NCI-H2029 (cell line): Measurements from ENCODE around the gene BTF3L4.
A peak's percentile ranks its signal among the peaks of the same experiment; 100 is the strongest.
"Not testable (repeated sequence)": the region's sequence is repeated elsewhere in the genome, so short reads cannot be mapped to it uniquely, and the experiment has no call there.

Experiments used
- DNase-seq: peaks from one replicate; lab custom pipeline; 2025; lab: John Stamatoyannopoulos, UW

Gene BTF3L4

DNA sequence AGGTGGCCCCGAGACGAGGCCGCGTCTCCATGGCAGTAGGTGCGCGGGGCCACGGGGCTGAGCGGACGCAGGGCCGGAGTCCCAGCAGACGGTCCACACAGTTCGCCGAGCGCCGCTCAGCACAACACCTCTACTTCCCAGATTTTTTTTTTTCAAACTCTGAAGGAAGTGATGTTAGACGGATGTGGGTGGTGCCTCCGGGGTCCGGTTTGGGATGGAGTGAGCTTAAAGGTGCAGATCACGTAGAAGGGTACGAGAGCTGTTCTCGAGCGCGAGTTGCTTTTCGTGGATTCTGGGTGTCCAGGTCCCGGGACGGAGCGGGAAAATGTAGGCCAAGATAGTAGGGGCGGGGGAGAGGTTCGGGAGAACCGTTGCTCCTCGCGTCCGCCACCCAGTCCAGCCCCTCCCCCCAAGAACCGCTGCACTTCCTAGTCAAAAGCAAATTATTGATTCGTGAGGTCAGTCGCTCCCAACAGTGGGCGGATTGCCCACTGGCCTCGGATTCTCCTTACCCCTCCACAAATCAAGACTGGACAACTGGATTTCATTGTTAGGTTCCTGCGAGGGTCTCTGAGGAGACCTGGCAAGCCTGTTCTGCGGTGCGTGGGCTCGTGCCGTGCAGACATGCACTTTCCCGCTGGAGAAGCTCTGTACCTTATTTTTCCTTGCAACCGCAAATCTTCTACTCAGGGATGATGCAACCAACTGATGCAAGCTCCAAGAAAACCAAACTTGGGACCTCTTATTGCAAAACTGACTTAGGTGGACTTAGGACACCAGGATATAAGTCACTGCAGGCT lies 829 bp upstream of the BTF3L4 start, which contains the start of gene TXNDC12:
TXNDC12 (minus strand) TSS at position 126 of the 800 bp plus-strand sequence; CDS start at position 31, 95 bp downstream.
- peak; percentile 93 for DNase-seq

DNA sequence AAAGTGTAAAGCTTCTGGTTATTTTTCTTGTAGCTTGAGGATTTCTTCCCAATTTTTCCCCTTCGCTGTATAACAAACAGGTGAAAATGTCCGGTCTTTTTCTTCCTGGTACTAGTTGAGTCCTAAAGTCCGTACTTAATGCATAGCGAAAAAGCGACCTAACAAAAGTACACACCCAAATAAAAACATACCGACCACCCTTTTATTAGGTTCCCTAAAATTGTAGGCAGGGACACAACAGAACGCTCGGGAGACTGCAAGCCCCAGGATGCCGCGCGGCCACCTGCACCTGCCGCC lies 281 bp upstream of the BTF3L4 start:
- no peak for DNase-seq

DNA sequence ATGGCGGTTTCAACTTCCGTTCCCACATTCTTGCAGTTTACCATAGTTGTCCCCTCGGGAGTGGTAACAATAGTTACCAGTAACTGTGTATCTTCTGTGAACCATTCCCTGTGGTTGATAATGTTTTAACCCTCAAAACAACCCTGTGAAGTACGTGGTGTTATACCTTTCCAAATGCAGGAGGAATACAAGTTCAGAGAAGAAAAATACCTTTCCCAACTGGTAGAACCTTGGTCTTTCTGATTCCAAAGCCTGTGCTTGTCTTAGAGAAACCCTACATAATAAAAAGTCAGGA lies 789 bp downstream of the BTF3L4 start:
- DNase-seq = no peak

DNA sequence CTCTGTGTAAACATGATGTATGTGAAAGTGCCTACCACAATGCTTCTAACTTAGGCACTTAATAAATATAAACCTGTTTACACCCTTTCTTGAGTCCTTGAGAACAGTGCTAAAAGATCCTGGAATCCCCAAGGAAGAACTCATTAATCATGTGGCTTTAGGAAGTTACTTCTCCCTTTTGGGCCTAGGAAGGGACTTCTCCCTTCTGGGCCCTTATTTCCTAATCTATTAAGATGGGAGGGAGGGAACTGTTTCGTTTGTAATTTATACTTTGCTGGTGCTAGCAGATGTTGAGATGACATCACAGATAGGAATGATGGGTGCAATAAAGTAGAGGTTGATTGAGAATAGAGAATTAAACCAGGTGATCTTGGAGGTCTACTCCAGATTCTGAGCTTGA lies 1.2 kb downstream of the BTF3L4 start:
- no peak for DNase-seq

DNA sequence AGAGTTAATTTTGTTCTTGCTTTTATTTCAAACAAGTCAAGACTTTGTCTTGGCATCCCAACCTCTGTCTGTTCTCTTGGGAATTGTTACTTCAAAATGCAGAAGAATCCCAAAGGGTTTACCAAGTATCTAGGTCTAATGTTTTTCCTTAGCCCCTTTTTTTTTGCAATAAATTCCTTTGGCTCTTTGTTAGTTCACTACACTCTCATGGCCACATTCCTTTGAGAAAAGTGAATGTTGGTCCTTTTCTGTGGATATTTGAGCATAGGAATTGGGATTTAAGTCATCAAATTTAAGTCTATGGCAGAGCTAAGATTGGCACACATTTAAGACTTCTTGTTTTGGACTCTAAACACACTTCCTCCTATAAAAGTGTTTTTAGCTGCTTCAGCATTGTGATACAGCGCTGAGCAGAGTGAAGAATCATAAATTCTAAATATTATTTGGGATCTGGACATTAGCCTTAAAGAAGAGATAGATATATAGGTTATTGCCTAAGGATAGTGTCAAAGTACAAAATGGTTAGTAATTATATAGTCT lies 1.9 kb downstream of the BTF3L4 start:
- DNase-seq = no peak

DNA sequence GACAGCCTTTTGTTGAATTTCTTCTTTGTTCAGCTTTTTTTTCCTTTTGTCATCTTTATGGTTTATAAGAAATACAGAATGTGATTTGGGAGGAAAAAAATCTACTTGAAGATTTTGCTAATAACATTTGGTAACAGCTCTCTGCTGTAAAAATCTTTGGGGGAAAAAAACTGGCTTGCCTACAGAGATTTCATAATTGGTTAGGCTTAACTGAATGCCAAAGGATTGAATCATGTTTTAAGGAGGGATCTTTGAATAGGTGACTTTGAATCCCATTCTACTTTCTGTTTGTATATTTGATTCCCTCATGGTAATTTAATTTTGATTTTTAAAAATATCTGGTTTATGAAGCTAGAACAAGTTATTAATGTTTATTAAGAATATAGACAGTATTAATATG lies 3.2 kb downstream of the BTF3L4 start:
- DNase-seq = no peak

DNA sequence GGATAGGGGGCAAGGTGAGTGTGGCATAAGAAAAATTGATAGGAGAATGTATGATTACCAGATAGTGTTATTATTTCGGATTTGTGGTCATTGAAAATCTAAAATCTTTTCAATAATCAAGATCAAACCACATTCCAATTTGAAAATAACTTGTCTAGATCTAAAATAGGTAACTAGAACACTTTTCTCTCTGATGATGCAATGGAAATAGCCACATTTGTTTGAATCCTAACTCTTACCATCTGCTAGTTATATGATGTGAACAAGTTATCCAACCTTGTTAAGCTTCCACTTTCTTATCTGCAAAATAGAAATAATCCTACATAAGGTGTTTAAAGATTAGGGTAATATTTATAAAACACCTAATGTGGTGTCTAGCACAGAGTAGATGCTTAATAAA lies 3.8 kb downstream of the BTF3L4 start:
- no peak for DNase-seq

DNA sequence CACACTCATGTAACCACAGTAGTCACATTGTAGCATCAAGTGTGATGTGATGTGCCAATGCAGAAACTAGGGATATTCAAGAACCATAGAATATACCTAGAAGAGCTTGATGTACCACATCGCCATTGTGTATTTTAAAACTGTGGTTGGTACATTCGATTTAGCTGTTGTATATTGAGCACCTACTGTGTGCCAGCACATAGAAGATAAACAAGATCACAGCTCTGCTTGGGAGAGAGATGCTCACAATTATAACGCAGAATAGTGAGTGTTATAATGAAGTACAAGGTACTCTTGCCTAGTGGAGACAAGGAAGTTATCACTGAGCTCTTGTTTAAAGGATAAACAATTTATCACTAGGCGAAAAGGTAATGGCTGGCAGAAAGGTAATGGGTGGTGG lies 4.7 kb downstream of the BTF3L4 start:
- no peak for DNase-seq

DNA sequence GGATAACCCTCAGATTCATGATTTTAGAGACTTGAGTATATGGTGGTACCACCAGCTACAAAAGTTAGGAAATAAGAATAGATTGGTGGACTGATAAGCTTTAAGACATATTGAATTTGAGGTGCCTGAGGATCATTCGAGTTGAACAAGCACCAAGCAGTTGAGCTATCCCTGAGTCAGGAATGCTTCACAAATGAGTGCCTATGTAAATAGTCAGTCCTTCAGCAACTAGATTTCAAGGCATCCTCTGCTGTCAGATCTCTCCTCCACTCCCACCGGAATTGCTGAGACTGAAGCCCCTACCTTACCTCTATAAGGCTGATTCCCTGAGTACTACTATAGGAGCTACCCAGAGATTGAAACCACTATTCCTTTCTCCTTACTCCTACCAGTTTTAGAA lies 7.1 kb downstream of the BTF3L4 start:
- no peak for DNase-seq

DNA sequence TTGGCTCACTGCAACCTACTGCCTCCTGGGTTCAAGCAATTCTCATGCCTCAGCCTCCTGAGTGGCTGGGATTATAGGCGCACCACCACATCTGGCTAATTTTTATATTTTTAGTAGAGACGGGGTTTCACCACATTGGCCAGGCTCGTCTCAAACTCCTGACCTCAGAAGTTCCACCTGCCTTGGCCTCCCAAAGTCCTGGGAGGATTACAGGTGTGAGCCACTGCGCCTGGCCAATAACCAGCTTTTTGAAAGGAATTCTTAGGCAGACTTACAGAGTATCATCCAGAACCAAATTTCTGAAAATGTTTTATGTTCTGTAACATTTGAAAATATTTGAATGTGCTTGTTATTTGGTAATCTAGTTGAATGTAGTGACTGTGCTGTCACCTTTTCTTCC lies 14.6 kb downstream of the BTF3L4 start:
- no peak for DNase-seq

DNA sequence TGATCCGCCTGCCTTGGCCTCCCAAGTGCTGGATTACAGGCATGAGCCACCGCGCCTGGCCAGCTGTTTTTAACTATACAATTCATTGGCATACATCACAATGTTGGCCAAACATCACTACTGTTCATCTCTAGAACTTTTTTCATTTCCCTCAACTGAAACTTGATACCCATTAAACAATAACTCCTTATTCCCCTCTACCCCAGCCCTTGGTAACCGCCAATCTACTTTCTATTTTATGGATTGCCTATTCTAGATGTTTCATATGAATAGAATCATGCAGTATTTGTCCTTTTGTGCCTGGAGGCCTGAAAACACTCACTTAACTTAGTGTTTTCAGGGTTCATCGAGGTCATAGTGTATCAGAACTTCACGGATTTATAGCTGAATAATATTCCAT lies 16.2 kb downstream of the BTF3L4 start:
- no peak for DNase-seq

DNA sequence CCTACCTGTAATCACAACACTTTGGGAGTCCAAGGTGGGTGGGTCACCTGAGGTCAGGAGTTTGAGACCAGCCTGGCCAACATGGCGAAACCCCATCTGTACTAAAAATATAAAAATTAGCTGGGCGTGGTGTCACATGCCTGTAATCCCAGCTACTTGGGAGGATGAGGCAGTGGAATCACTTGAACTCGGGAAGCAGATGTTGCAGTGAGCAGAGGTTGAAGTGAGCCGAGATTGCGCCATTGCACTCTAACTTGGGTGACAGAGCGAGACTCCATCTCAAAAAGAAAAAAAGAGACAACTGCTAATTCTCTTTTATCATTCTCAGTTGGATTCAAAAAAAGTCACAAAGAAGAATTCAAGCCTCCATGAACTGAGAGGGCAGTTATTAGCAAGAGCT lies 21.2 kb downstream of the BTF3L4 start:
- DNase-seq = not testable (repeated sequence)

DNA sequence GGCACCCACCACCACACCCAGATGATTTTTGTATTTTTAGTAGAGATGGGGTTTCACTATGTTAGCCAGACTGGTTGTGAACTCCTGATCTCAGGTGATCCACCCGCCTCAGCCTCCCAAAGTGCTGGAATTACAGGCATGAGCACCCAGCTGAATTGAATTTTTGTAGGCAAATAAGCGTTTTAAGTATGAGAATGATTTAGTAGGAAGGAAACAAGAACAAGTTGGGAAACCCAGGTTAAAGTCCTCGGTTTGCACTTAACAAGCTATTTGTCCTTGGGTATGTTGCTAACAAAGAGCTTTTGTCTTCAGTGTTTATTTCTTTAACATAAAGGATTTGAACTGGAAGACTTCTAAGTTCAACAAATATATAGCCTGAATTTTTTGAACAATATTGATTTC lies 23.9 kb downstream of the BTF3L4 start:
- no peak for DNase-seq

DNA sequence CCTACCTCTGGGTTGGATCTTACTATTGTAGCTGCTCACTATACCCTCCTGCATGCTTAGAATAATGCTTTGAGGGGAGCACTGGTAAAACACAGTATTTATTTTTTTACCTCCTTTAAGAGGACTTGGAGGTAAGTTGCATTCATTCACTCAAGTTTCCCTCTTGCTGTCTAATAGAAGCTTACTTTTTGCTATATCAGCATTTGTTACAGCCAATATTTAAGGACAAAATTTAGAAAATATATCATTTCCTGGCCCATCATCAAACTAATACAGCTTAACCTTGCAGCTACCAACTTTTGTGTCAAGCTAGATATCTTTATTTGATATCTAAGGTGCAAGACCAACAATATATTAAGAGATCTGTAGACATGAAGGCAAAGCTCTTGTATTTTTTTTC lies 31.8 kb downstream of the BTF3L4 start:
- not testable (repeated sequence) for DNase-seq

DNA sequence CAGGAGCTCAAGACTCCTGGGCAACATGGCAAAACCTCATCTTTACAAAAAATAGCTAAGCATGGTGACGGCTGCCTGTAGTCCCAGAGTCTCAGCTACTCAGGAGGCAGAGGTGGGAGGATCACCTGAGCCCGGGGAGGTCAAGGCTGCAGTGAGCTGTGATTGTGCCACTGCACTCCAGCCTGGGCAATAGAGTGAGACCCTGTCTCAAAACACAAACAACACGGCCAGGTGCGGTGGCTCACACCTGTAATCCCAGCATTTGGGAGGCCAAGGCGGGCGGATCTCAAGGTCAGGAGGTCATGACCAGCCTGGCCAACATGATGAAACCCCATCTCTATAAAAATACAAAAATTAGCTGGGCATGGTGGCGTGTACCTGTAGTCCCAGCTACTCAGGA lies 38.2 kb downstream of the BTF3L4 start:
- not testable (repeated sequence) for DNase-seq

DNA sequence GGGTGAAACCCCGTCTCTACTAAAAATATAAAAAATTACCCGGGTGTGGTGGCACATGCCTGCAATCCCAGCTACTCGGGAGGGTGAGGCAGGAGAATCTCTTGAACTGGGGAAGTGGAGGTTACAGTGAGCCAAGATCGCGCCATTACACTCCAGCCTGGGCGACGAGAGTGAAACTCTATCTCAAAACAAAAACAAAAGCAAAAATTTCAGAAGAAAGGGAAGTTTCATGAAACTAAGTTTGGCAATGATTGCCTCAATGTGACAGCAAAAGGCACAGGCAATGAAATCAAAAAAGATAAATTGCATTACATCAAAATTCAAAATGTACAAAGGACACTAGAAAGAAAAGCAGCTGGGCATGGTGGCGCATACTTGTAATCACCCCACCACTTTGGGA lies 40.1 kb downstream of the BTF3L4 start:
- no peak for DNase-seq

DNA sequence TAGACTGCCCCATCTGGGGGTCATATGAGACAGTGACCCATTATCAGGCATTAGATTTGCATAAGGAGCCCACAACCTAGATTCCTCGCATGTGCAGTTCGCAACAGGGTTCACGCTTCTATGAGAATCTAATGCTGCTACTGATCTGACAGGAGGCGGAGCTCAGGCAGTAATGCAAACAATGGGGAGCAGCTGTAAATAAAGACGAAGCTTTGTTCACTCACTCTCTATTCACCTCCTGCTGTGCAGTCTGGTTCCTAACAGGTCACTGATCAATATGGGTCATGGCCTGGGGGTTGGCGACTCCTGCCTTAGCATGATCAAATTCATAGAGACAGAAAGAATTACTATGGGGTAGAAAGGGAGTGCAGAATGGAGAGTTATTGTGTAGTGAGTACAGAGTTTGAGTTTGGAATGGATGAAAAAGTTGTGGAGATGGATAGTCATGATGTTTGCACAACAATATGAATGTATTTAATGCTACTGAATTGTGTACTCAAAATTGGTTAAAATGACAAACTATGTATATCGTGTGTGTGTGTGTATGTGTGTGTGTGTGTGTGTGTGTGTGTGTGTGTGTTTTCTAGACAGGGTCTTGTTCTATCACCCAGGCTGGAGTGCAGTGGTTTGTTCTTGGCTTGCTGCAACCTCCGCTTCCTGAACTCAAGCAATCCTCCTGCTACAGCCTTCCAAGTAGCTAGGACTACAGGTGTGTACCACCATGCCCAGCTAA lies 42.2 kb downstream of the BTF3L4 start:
- DNase-seq = peak; percentile 11

DNA sequence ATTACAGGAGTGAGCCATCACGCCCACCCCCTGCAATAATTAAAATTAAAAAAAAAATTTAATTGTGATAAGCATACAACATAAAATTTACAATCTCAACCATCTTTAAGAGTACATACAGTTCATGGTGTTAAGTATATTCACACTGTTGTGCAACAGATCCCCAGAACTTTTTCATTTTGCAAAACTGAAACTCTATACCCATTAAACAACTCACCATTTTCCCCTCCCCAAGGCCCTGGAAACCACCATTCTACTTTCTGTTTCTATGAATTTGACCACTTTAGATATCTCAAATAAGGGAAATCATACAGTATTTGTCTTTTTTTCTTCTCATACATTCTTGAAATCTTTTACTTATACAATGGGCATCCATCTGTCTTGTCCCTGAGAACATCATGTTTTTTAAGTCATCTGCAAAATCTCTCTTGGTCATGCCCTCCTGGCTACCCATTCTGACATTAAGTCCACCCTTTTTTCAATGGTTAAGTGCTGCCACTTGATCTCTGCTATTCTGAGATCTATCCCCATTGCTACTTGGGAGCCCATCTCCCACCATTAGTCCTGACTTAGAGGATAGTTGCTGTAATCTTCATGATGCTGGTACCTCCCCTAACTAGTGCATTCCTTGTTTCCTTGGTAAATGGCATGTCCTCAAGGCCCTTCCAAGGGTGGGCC lies 46.4 kb downstream of the BTF3L4 start:
- DNase-seq = no peak

DNA sequence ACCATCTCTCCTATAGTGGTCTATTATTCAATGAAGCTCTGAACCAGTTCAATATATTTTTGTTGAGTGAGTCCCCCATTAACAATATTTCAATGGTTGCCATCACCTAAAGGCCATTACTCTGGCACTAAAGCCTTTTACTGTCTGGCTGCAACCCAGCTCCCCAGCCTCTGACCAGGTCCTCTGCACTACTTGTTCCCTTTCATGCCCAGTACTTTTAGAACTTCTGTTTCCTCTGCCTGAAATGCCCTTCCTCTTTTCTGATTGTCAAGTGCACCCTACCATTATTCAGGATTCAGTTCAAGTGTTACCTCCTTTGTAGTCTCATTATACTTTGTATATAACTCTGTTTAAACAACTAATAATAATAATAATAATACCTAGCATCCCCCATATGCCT lies 55.4 kb downstream of the BTF3L4 start:
- no peak for DNase-seq

DNA sequence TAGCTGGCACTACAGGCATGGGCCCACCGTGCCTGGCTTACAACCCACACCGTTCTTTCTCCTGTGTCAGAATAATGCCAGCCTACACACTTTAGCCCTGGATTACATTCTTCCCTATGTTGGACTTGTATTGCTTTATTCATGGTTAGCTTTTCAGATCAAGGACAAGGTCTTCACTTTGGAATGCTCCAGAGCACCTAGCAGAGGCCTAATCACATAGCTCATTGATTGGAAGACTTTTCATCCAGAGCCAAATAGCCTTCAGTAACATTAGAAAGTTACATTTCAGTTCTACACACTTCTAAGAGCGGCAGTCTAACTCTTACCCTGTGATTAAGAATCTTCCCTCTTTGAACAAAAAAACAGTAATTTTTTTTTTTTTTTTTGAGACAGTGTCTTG lies 56.4 kb downstream of the BTF3L4 start:
- DNase-seq = no peak

DNA sequence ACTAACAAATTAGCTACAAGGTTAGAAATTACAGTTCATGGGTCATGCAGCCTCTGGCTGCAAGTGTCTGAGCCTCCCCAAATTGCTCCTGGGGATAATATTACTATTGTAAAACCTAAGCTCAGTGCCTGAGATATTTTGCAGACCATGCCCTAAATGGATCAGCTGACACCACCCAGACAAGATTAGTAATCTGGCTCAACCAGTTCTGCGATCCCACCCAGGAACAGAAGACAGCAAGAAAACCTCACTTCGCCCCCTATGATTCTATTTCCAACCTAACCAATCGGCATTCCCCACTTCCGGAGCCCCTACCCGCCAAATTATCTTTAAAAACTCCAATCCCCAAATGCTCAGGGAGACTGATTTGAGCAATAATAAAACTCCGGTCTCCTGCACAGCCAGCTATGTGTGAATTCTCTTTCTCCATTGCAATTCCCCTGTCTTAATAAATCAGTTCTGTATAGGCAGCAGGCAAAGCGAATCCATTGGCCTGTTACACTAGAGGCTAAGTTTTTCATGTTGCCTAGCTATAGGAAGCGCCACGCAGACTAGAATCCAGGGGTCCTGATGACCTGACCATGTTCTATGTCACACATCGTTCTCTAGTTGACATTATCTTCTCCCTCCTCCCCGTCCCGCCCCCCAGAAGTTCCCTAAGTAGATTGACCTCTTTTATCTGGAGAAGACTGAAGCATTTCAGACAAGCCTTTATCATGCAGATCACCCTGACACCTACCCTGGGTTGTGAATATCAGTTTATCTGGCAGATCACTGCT lies 63.4 kb downstream of the BTF3L4 start:
- no peak for DNase-seq

DNA sequence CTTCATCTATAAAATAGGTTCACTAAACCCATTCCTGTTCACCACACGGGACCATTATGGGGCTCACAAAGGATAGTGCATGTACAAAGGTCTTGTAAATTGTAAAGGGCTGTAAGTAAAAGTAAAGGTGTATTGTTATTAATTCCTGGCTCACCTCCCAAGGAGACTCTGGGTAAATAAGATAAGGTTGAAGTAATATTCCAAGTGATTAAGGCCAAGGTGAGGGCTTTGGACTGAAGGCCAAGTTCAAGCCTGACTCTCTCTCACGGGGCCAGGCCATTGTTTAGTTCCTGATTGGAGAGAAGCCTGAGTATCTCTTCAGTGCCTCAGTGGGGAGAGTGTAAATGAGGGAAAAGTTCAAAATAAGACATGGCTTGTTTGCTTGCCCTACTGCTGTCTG lies 66.3 kb downstream of the BTF3L4 start:
- no peak for DNase-seq
